ENCODE results near the gene KRTAP4-9. TPM values are rescaled to one million over a fixed set of nuclear protein-coding genes. Genes with fewer than 3 reads are reported as not detected.
"Not testable (repeated sequence)": the region's sequence is repeated elsewhere in the genome, so short reads cannot be mapped to it uniquely, and the experiment has no call there.

KRTAP4-9 gene
- total and polyA plus RNA-seq, 9 donors: not detected

DNA sequence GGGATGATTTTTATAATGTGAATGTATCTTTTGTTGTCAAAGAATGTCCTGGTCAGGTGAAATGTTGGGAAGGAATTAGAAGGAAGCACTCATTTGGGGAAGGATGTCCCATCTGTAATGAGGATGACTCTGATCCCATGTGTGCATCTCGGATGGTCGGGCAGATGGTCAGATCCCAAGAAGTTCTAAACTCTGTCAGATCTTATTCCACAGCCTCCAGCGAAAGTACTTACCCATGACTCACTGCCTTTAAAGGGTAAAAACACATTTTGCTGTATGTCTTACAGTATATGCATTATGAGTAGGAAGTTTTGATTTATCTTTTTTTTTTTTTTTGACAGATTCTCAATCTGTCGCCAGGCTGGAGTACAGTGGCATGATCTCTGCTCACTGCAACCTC, 13.5 kb downstream of the KRTAP4-9 start:
- DNase-seq: no peak
- 90 to 94% (median 93%) methylated on average over 4 of the region's 4 CpGs for WGBS, 3 donors

GRCh38 chr17:41119696-41120690, 14.8 kb downstream of the KRTAP4-9 start:
- H3K27me3 ChIP-seq; DNase-seq; H3K36me3 ChIP-seq; H3K4me1 ChIP-seq (ENCODE audit: insufficient read depth); H3K9me3 ChIP-seq; H3K27ac ChIP-seq; intact Hi-C loops (cut with DNase I); H3K4me3 ChIP-seq: not testable (repeated sequence)
- 52 to 59% (median 56%) methylated on average over 11 of the region's 11 CpGs for WGBS, 3 donors

More for the DNA sequence above, 13.5 kb downstream of the KRTAP4-9 start:
- Histone ChIP-seq H3K9me3 (no peaks in the 10 kb centered on the region), H3K4me3 (no peak overlapping the region), H3K27me3 (no peaks in the 10 kb centered on the region), H3K27ac (no peak overlapping the region), H3K4me1 (ENCODE audit: insufficient read depth) (no peaks in the 10 kb centered on the region), H3K36me3 (no peaks in the 10 kb centered on the region)
- intact Hi-C loops (cut with DNase I): no loop called here
- TF ChIP-seq EP300 (IDR thresholded peaks at IDR 0.05): no peak
- TF ChIP-seq, protein P1, sequence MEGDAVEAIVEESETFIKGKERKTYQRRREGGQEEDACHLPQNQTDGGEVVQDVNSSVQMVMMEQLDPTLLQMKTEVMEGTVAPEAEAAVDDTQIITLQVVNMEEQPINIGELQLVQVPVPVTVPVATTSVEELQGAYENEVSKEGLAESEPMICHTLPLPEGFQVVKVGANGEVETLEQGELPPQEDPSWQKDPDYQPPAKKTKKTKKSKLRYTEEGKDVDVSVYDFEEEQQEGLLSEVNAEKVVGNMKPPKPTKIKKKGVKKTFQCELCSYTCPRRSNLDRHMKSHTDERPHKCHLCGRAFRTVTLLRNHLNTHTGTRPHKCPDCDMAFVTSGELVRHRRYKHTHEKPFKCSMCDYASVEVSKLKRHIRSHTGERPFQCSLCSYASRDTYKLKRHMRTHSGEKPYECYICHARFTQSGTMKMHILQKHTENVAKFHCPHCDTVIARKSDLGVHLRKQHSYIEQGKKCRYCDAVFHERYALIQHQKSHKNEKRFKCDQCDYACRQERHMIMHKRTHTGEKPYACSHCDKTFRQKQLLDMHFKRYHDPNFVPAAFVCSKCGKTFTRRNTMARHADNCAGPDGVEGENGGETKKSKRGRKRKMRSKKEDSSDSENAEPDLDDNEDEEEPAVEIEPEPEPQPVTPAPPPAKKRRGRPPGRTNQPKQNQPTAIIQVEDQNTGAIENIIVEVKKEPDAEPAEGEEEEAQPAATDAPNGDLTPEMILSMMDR (IDR thresholded peaks at IDR 0.05): no peak
- no peak for TF ChIP-seq POLR2A (IDR thresholded peaks at IDR 0.05)

- Histone ChIP-seq H3K27me3 (no peaks in the 10 kb centered on the region), H3K4me1 (ENCODE audit: insufficient read depth) (no peaks in the 10 kb centered on the region), H3K4me3 (no peak overlapping the region), H3K36me3 (no peaks in the 10 kb centered on the region), H3K9me3 (no peaks in the 10 kb centered on the region), H3K27ac (no peak overlapping the region)
- TF ChIP-seq POLR2A (IDR thresholded peaks at IDR 0.05) (no peak), EP300 (IDR thresholded peaks at IDR 0.05) (no peak)
- TF ChIP-seq, protein P1 (IDR thresholded peaks at IDR 0.05): no peak
- 86 to 92% (median 87%) methylated on average over 2 of the region's 2 CpGs for WGBS, 3 donors
- intact Hi-C loops (cut with DNase I): no loop called here
- no peak for DNase-seq
Observed at GRCh38 chr17:41121742-41122141, 16.6 kb downstream of the KRTAP4-9 start.

- H3K4me1 ChIP-seq (ENCODE audit: insufficient read depth); H3K27me3 ChIP-seq; H3K9me3 ChIP-seq; DNase-seq; intact Hi-C loops (cut with DNase I); H3K4me3 ChIP-seq; H3K27ac ChIP-seq; H3K36me3 ChIP-seq: not testable (repeated sequence)
- WGBS, 3 donors: 79 to 84% (median 79%) methylated on average over 12 of the region's 12 CpGs
Observed at GRCh38 chr17:41123292-41123990, 18.3 kb downstream of the KRTAP4-9 start.

GRCh38 chr17:41123991-41124371, 18.8 kb downstream of the KRTAP4-9 start, which contains the start of gene KRTAP4-12:
Gene KRTAP4-12, minus strand, starts transcription at chr17:41124182. Its CDS starts 60 bp downstream, at chr17:41124122.
- 77 to 80% (median 78%) methylated on average over 3 of the region's 3 CpGs for WGBS, 3 donors
- H3K27me3 ChIP-seq; DNase-seq; intact Hi-C loops (cut with DNase I); H3K27ac ChIP-seq; H3K4me1 ChIP-seq (ENCODE audit: insufficient read depth); H3K36me3 ChIP-seq; H3K4me3 ChIP-seq; H3K9me3 ChIP-seq: not testable (repeated sequence)
